ENCODE data around the gene TUBB3.

- TF ChIP-seq GATA3 (IDR thresholded peaks at IDR 0.05; ENCODE audit: low read depth, low read length) (no peak), GATA2 (IDR thresholded peaks at IDR 0.05; ENCODE audit: low read depth, low read length) (no peak)
Measured at GRCh38 chr16:89957216-89957785, 34.2 kb downstream of the TUBB3 start.
